GM10266 (cell line): ENCODE measurements around the gene PPM1M.

Source experiments
- DNase-seq: peaks from one replicate; pipeline ENCODE4 v3.0.0; 2012; ENCODE audit errors: extremely low spot score
- CTCF ChIP-seq: IDR thresholded peaks from 2 replicates; pipeline ENCODE4 v1.5.1; 2012; ENCODE audit warnings: mild to moderate bottlenecking, low read depth; ENCODE audit not compliant: control insufficient read depth, insufficient read depth; ENCODE audit errors: missing control alignments

The PPM1M gene

GRCh38 chr3:52210037-52210436, 35.5 kb upstream of the PPM1M start:
- TF ChIP-seq CTCF = no peak
- no peak for DNase-seq

DNA sequence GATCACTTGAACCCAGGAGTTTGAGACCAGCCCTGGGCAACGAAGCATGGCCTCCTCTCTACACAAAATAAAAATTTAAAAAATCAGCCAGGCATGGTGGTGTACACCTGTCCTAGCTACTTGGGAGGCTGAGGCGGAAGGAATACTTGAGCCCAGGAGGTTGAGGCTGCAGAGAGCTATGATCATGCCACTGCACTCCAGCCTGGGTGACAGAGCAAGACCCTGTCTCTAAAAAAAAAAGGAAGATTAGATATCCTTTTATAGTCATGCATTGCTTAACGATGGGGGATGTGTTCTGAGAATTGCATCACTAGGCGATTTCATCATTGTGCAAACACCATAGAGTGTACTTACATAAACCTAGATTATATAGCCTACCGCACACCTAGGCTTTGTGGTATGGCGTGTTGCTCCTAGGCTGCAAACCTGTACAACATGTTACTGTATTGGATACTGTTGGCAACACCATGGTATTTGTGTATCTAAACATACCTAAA, 35.0 kb upstream of the PPM1M start:
- no peak for DNase-seq
- no peak for TF ChIP-seq CTCF

- no peak for DNase-seq
- no peak for TF ChIP-seq CTCF
Measured at GRCh38 chr3:52211268-52211891, 34.2 kb upstream of the PPM1M start.

GRCh38 chr3:52213005-52213404, 32.6 kb upstream of the PPM1M start:
- DNase-seq = no peak
- no peak for TF ChIP-seq CTCF

GRCh38 chr3:52213901-52214300, 31.7 kb upstream of the PPM1M start:
- DNase-seq = no peak
- no peak for TF ChIP-seq CTCF

- DNase-seq = no peak
- TF ChIP-seq CTCF = no peak
Measured at GRCh38 chr3:52215351-52215750, 30.2 kb upstream of the PPM1M start.

DNA sequence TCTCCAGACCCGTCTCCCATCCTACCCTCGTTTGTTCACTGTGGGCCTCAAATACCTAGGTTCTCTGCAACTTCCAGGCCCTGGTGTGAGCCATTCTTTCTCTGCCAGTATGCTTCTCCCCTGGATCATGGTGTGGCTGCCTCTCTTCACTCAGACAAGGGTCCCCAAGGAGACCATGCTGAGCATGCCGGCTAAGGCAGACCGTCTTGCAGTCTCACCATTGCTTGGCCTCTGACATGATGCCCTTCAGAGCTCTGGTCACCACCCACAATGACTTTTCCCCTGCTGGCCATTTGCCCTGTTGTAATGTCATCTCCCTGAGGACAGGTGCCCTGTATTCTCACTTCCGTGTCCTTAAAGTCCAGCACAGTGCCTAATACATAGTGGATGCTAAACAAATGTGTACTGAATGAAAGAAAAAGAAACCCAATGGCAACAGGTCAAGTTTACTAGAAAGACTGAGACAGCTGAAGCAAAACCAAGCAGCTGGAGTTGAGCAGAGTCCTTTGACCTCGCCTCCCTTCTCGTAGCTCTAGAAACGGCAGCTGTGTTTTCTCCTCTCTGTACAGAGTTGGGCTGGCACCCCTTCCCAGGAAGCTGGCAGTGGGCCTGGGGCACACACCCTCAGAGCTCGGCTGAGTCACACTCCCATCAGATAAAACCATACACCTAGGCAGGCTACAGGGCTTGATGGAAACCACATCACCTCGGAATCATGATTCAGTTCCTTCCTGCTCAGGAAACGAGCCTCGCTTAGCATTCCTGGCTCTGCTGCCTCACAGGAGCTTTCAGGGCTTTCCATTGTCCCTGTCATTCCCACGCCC, 28.8 kb upstream of the PPM1M start:
- no peak for DNase-seq
- TF ChIP-seq CTCF = no peak
